ENCODE data around the gene IQSEC1. TPM values are rescaled to one million over a fixed set of nuclear protein-coding genes. Genes with fewer than 3 reads are reported as not detected.

IQSEC1 gene
- total and polyA plus RNA-seq, 8 donors, result 24.9 to 57.0 (median 34.2) TPM

DNA sequence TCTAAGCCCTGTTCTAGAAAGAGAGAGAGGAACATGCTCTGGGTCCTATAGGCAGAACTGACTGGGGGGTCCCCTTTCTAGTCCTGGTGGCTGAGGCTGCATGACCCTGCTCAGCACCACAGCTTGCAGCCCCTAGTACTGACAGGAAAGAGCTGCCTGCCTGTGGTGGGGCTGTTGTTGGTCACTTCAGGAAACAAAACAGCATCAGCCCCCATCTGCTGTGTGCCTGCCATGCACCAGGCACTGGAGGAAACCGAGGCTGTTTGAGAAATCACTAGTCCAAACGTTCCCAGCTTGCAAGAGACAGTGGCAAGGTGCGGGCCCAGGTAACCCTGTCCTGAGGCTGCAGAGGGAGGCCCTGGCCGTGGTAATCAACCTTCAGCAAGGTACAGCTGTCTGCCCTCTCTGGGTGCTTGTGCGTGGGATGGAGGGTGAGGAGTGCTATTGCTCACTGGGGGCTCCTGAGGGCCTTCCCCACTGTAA is 90.6 kb downstream of the IQSEC1 start:
- TF ChIP-seq, protein P1, sequence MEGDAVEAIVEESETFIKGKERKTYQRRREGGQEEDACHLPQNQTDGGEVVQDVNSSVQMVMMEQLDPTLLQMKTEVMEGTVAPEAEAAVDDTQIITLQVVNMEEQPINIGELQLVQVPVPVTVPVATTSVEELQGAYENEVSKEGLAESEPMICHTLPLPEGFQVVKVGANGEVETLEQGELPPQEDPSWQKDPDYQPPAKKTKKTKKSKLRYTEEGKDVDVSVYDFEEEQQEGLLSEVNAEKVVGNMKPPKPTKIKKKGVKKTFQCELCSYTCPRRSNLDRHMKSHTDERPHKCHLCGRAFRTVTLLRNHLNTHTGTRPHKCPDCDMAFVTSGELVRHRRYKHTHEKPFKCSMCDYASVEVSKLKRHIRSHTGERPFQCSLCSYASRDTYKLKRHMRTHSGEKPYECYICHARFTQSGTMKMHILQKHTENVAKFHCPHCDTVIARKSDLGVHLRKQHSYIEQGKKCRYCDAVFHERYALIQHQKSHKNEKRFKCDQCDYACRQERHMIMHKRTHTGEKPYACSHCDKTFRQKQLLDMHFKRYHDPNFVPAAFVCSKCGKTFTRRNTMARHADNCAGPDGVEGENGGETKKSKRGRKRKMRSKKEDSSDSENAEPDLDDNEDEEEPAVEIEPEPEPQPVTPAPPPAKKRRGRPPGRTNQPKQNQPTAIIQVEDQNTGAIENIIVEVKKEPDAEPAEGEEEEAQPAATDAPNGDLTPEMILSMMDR (IDR thresholded peaks at IDR 0.05), result no peak
- Histone ChIP-seq H3K36me3 (peaks cover 0 to 5% of the 10 kb centered on the region in 2 donors), H3K27ac (no peak overlapping the region), H3K27me3 (no peaks in the 10 kb centered on the region), H3K4me3 (no peak overlapping the region), H3K9me3 (no peaks in the 10 kb centered on the region), H3K4me1 (peaks cover 0 to 6% of the 10 kb centered on the region in 2 donors)
- peak in 1 of 4 donors; percentile 30 for DNase-seq
- intact Hi-C loops (cut with DNase I), result loop anchor here in 1 of 2 donors (10.0 kb wide), 1 partner anchor 108 kb away; no protein-coding TSS in a partner anchor
- ATAC-seq, result no peak

DNA sequence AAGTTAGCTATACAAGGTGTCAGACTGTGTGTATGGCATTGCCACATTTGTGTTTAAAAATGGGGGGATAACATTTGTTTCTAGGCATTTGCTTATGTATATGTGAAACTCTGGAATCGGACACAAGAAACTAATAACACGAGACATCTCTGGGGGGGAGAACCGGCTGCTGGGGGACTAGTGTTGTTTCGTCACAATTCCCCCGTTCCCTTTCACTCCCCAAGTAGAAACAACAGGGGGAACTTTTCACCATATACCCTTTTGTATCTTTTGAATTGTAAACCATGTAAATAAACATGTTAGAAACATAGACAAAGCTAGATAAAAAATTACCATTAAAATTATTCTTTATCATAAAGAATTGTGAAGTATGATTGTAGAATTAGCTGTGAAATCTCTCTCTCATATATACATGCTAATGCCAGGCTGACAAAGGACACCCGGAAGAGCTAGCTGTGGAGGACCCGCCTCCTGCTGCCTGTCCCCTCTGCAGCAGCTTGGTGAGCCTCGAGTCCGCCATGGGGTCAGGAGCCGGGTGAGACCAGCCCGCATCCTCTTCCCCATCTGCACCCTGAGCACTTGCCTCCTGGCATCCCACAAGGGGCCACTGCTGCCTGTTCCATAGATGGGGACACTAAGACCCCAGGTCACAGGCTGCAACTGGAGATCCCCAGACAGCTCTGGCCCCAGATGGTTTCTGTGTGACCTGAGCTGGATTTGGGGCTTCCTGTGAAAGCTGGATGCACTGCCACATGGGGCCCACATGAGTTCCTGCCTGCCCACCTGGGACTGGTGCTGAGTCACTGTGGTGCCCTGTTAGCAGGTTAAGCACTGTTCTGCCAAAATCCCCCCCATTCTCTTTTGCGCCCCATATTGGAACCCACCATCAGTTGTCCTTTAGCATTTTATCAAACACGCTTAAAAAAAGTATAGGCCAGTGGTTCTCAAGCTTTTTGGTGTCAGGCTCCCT is 91.6 kb downstream of the IQSEC1 start:
- Histone ChIP-seq H3K4me1 (peaks cover 0 to 6% of the 10 kb centered on the region in 2 donors), H3K27me3 (no peaks in the 10 kb centered on the region), H3K36me3 (peaks cover 0 to 2% of the 10 kb centered on the region in 2 donors), H3K4me3 (no peak overlapping the region), H3K9me3 (no peaks in the 10 kb centered on the region), H3K27ac (no peak overlapping the region)
- TF ChIP-seq, protein P1 (IDR thresholded peaks at IDR 0.05), result no peak
- no peak for ATAC-seq
- intact Hi-C loops (cut with DNase I), result loop anchor here in 1 of 2 donors (10.0 kb wide), 1 partner anchor 107 kb away; no protein-coding TSS in a partner anchor
- peak in 1 of 4 donors; percentile 50 for DNase-seq

DNA sequence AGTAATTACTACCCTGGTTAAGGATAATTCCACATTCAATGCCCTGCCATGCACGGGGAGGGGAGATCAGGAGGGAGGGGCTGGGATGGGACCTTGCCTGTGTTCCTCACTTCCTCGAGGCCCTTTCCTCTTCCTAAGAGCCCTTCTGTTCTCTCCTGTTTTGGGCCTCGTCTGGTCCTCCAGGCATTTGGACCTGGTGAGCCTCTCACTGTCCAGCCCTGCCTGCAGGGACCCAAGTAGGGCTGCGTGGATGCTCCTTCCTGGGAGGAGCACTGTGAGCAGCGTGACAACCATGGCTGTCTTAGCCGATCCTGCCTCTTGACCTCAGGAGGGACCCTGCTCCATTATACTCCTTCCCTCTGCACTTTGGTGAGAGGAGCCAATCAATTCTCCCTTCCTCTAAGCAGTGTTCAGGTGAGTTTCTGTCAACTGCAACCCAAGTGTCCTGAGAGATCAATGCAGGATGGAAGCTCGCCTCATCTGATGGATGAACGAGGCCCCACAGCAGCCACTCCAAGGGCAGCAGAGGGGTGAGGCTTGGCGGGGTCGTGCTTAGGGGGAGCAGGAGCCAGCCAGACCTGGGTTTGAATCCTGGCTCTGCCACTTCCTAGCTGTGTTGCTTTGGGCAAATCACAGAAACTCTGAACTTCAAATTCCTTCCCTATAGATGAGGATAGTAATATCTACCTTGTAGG is 92.5 kb downstream of the IQSEC1 start:
- no peaks in the 10 kb centered on the region for H3K36me3 ChIP-seq
- ATAC-seq (no peak), DNase-seq (peak in 1 of 4 donors; percentile 29)
- no peak overlapping the region for H3K4me3 ChIP-seq
- TF ChIP-seq, protein P1 (IDR thresholded peaks at IDR 0.05), result no peak
- H3K27me3 ChIP-seq, result no peaks in the 10 kb centered on the region
- H3K4me1 ChIP-seq, result peaks cover 0 to 6% of the 10 kb centered on the region in 2 donors
- H3K27ac ChIP-seq, result no peak overlapping the region
- intact Hi-C loops (cut with DNase I), result loop anchor here in 1 of 2 donors (10.0 kb wide), 1 partner anchor 106 kb away; no protein-coding TSS in a partner anchor
- H3K9me3 ChIP-seq, result no peaks in the 10 kb centered on the region

DNA sequence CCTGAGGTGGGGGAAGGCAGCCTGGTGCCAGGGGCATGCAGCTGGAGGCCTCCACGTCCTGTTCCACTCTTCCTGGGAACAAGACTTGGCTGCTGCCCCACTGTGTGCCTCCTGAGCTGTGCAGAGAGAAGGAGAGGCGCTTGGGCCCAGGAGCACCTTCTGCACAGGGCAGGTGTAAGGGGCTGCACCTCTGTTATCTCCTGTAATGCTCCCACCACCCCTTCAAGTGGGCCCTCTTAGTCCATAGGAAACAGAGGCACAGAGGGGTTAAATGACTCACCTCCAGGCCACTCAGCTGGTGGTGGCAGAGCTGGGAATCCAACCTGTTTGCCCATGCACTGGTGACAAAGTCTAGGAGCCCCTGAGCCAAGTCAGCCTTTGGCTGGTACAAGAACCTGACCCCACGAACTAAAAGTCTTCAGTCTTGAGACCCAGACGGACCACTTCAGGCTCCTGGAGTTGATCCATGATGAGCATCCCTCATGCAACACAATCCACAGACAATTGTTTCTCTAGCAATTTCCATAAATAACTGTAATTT is 93.2 kb downstream of the IQSEC1 start:
- Histone ChIP-seq H3K36me3 (no peaks in the 10 kb centered on the region), H3K4me3 (no peak overlapping the region), H3K27me3 (no peaks in the 10 kb centered on the region), H3K4me1 (peaks cover 0 to 6% of the 10 kb centered on the region in 2 donors), H3K9me3 (no peaks in the 10 kb centered on the region), H3K27ac (no peak overlapping the region)
- ATAC-seq (no peak), DNase-seq (no peak)
- intact Hi-C loops (cut with DNase I), result loop anchor here in 1 of 2 donors (10.0 kb wide), 1 partner anchor 105 kb away; no protein-coding TSS in a partner anchor
- TF ChIP-seq, protein P1 (IDR thresholded peaks at IDR 0.05), result no peak
